ENCODE data around the gene DTX1.

The DTX1 gene

GRCh38 chr12:113056631-113057488 lies at the start of gene DTX1:
Gene DTX1 (plus strand): TSS chr12:113056730. CDS start chr12:113058193, 1,463 bp downstream.
- peak within 1 kb of the TSS; percentile 22 for H3K4me3 ChIP-seq (ENCODE audit: control insufficient read depth, low read depth, low read length)
- no peak for TF ChIP-seq CTCF (IDR thresholded peaks at IDR 0.05; ENCODE audit: control insufficient read depth, insufficient read depth, low read depth, low read length, missing control alignments)
- no peak for DNase-seq (ENCODE audit: low read depth)

- DNase-seq (ENCODE audit: low read depth): peak; percentile 78
- no peak overlapping the region for H3K4me3 ChIP-seq (ENCODE audit: control insufficient read depth, low read depth, low read length)
Measured at GRCh38 chr12:113007166-113007565, 49.4 kb upstream of the DTX1 start.

GRCh38 chr12:113010701-113011100 lies 45.8 kb upstream of the DTX1 start:
- H3K4me3 ChIP-seq (ENCODE audit: control insufficient read depth, low read depth, low read length): no peak overlapping the region
- no peak for DNase-seq (ENCODE audit: low read depth)
- TF ChIP-seq CTCF (IDR thresholded peaks at IDR 0.05; ENCODE audit: control insufficient read depth, insufficient read depth, low read depth, low read length, missing control alignments): no peak

More at GRCh38 chr12:113007166-113007565, 49.4 kb upstream of the DTX1 start:
- TF ChIP-seq CTCF (IDR thresholded peaks at IDR 0.05; ENCODE audit: control insufficient read depth, insufficient read depth, low read depth, low read length, missing control alignments): no peak

DNA sequence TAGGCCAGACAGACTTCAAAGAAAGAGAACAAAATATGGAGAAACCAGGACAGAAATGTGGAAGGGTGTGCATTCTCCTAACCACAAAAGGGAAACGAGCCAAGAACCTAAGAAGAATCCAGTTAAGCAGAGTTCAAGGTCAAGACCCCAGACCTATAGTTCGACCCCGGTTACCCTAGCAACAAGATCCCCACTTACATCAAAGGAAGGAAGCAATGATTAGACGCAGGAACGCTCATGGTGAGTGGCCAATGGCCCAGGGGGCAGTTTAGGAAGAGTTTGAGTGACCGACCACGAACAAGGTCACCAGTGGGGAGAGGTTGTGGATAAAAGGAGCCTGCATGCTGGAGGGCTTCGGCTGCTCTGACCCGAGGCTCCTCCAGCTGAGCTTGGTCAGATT lies 42.0 kb upstream of the DTX1 start:
- no peak for TF ChIP-seq CTCF (IDR thresholded peaks at IDR 0.05; ENCODE audit: control insufficient read depth, insufficient read depth, low read depth, low read length, missing control alignments)
- no peak for DNase-seq (ENCODE audit: low read depth)
- H3K4me3 ChIP-seq (ENCODE audit: control insufficient read depth, low read depth, low read length): no peak overlapping the region

- no peak for DNase-seq (ENCODE audit: low read depth)
- H3K4me3 ChIP-seq (ENCODE audit: control insufficient read depth, low read depth, low read length): no peak overlapping the region
- TF ChIP-seq CTCF (IDR thresholded peaks at IDR 0.05; ENCODE audit: control insufficient read depth, insufficient read depth, low read depth, low read length, missing control alignments): no peak
Measured at GRCh38 chr12:113016796-113017195, 39.7 kb upstream of the DTX1 start.

DNA sequence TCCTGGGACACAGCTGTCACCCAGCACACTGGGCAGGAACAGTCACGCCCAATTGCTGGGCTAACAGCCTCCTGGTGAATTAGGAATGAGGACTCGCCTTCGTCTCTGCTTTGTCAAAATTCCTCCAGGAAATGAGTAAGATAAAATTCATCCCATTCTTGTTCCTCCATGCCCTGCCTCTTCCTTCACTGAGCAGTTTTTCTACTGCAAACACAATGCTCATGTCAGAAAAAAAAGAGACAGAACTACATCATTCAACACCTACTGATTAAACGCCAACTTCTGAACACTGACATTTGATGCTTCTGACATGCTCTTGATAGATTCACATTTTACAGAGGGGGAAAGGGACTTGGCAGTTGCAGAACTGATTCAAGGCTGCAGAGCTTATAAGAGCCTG lies 37.5 kb upstream of the DTX1 start:
- H3K4me3 ChIP-seq (ENCODE audit: control insufficient read depth, low read depth, low read length): no peak overlapping the region
- DNase-seq (ENCODE audit: low read depth): no peak
- TF ChIP-seq CTCF (IDR thresholded peaks at IDR 0.05; ENCODE audit: control insufficient read depth, insufficient read depth, low read depth, low read length, missing control alignments): no peak

All from AG09309 (cell line).